Mesendoderm (in vitro differentiated cells): ENCODE measurements around the gene ORMDL2.

ENCODE experiments used
- DNase-seq: peaks from one replicate; pipeline ENCODE4 v3.0.0; 2013
- H2AK5ac ChIP-seq: 2 replicates; pipeline ENCODE4 v1.6.1; 2013; ENCODE audit warnings: low read length, inconsistent platforms
- H2BK120ac ChIP-seq: 2 replicates; pipeline ENCODE4 v1.6.1; 2013; ENCODE audit warnings: low read depth, mild to moderate bottlenecking, low read length, moderate library complexity, mixed read lengths
- H2BK15ac ChIP-seq: replicated peaks from 2 replicates; pipeline ENCODE4 v1.6.1; 2013; ENCODE audit warnings: low read depth, mild to moderate bottlenecking, moderate library complexity
- H2BK5ac ChIP-seq: 2 replicates; pipeline ENCODE4 v1.6.1; 2013; ENCODE audit warnings: low read length, inconsistent platforms
- H3K18ac ChIP-seq: 2 replicates; pipeline ENCODE4 v1.6.1; 2013; ENCODE audit warnings: mild to moderate bottlenecking, low read length, mixed read lengths
- H3K23ac ChIP-seq: one replicate; pipeline ENCODE4 v1.6.1; 2013; ENCODE audit warnings: low read length
- H3K27ac ChIP-seq: 2 replicates; pipeline ENCODE4 v1.5.1; 2013; ENCODE audit warnings: low read depth, mild to moderate bottlenecking, inconsistent platforms, low read length, moderate library complexity
- H3K27me3 ChIP-seq: 2 replicates; pipeline ENCODE4 v1.6.1; 2013; ENCODE audit warnings: low read length, control low read depth, mild to moderate bottlenecking, inconsistent platforms; ENCODE audit not compliant: insufficient read depth, poor library complexity
- H3K36me3 ChIP-seq: 2 replicates; pipeline ENCODE4 v1.6.1; 2013; ENCODE audit warnings: low read length, inconsistent platforms; ENCODE audit not compliant: control insufficient read depth, insufficient read depth
- H3K4ac ChIP-seq: one replicate; pipeline ENCODE4 v1.6.1; 2013; ENCODE audit warnings: low read depth, mild to moderate bottlenecking, low read length, moderate library complexity
- H3K4me1 ChIP-seq: 2 replicates; pipeline ENCODE4 v1.6.1; 2013; ENCODE audit warnings: low read depth, low read length, inconsistent platforms; ENCODE audit not compliant: control insufficient read depth
- H3K4me2 ChIP-seq: 2 replicates; pipeline ENCODE4 v1.6.1; 2013; ENCODE audit warnings: low read length
- H3K4me3 ChIP-seq: 2 replicates; pipeline ENCODE4 v1.5.1; 2013; ENCODE audit warnings: mild to moderate bottlenecking, low read length
- H3K56ac ChIP-seq: one replicate; pipeline ENCODE4 v1.6.1; 2013; ENCODE audit warnings: low read length
- H3K79me1 ChIP-seq: 2 replicates; pipeline ENCODE4 v1.6.1; 2013; ENCODE audit warnings: low read length, inconsistent platforms
- H3K79me2 ChIP-seq: 2 replicates; pipeline ENCODE4 v1.6.1; 2013; ENCODE audit warnings: mild to moderate bottlenecking, low read length; ENCODE audit not compliant: control insufficient read depth, insufficient read depth
- H3K9ac ChIP-seq: 2 replicates; pipeline ENCODE4 v1.6.1; 2013; ENCODE audit warnings: low read length, inconsistent platforms
- H4K5ac ChIP-seq: one replicate; pipeline ENCODE4 v1.6.1; 2013; ENCODE audit warnings: low read length
- H4K8ac ChIP-seq: one replicate; pipeline ENCODE4 v1.6.1; 2013; ENCODE audit warnings: low read depth, mild to moderate bottlenecking, control low read depth, low read length, moderate library complexity
- WGBS: extraction: QIAGEN DNeasy Blood & Tissue Kit; methylation state at CpG from one replicate; pipeline ENCODE4 v1.1.7; 2013; ENCODE audit warnings: low lambda C conversion rate, missing lambda C conversion rate; ENCODE audit not compliant: insufficient coverage; ENCODE audit errors: extremely low coverage; 5-methylcytosine and 5-hydroxymethylcytosine counted together

The ORMDL2 gene

DNA sequence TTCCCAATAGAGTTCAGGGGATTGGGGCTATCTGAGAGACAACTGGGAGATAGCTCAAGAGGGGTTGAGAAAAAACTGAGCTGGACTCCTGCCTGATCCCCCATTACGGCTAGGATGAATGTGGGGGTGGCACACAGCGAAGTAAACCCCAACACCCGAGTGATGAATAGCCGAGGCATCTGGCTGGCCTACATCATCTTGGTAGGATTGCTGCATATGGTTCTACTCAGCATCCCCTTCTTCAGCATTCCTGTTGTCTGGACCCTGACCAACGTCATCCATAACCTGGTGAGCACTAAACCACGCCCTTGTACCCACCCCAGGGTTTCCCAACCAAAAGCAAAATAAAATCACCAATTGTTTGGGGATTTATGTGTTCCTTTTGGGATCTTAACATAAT, 1.0 kb downstream of the ORMDL2 start:
- Histone ChIP-seq H4K8ac (no peak overlapping the region), H3K79me2 (peaks cover 45% of the 10 kb centered on the region), H3K23ac (no peak overlapping the region), H2AK5ac (no peak overlapping the region), H3K36me3 (peaks cover 7% of the 10 kb centered on the region), H3K4me2 (peak overlapping the region; percentile 93), H3K56ac (peak overlapping the region; percentile 95), H3K27ac (no peak overlapping the region), H2BK15ac (no peak overlapping the region), H3K18ac (no peak overlapping the region), H3K4me1 (peaks cover 4% of the 10 kb centered on the region), H3K9ac (peak overlapping the region; percentile 80), H3K79me1 (peaks cover 12% of the 10 kb centered on the region), H4K5ac (no peak overlapping the region), H2BK5ac (no peak overlapping the region), H3K27me3 (no peaks in the 10 kb centered on the region), H3K4me3 (no peak overlapping the region), H3K4ac (no peak overlapping the region), H2BK120ac (no peak overlapping the region)
- no peak for DNase-seq
- WGBS: no CpG with 5 or more reads among the region's 6 CpGs

DNA sequence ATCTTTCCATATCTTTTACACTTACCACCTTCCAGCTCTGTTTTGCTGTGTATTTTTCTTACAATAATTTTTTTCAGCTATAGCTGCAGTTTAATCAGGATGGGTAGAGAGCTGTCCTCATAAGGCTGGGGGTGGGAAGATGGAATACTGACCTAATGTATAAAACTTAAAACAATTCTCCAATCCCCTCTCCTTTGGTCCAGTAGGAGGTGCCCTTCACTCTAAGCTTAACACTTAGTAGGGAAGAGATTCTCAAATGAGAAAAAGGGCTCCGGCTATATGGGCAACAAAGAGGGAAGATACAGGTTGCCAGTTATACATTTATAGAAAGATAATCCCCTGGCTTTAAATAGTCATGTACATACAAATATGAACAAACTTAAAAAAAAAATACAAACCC, 2.8 kb downstream of the ORMDL2 start:
- peaks cover 7% of the 10 kb centered on the region for H3K36me3 ChIP-seq
- H4K8ac ChIP-seq: no peak overlapping the region
- DNase-seq: peak; percentile 45
- no peak overlapping the region for H3K4ac ChIP-seq
- no peak overlapping the region for H2BK120ac ChIP-seq
- no peak overlapping the region for H3K18ac ChIP-seq
- no peaks in the 10 kb centered on the region for H3K27me3 ChIP-seq
- H3K79me1 ChIP-seq: peaks cover 12% of the 10 kb centered on the region
- H2AK5ac ChIP-seq: no peak overlapping the region
- H3K79me2 ChIP-seq: peaks cover 30% of the 10 kb centered on the region
- H2BK15ac ChIP-seq: no peak overlapping the region
- no peak overlapping the region for H3K9ac ChIP-seq
- H3K56ac ChIP-seq: no peak overlapping the region
- no peak overlapping the region for H3K4me2 ChIP-seq
- H3K27ac ChIP-seq: no peak overlapping the region
- no CpG with 5 or more reads among the region's 1 CpG for WGBS
- H2BK5ac ChIP-seq: no peak overlapping the region
- peaks cover 6% of the 10 kb centered on the region for H3K4me1 ChIP-seq
- no peak overlapping the region for H3K23ac ChIP-seq
- H3K4me3 ChIP-seq: no peak overlapping the region
- no peak overlapping the region for H4K5ac ChIP-seq

DNA sequence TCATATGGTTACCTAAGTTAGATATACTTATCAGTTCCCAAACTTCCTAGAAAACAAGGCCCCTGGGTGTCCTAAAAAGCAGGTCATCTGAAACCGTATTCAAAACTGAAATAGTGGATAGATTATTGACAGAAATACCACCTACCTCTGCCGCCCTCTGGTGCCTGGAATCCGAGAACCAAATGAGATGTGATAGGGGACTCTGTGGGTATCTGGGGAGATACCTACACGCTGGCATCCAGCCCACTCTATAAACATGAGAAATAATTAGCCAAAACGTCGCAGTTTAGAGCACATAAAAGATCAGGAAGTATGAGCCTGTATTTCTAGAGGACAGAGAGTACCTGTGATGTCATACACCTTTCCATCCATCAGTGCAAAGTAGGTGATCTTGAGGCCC, 4.4 kb downstream of the ORMDL2 start:
- H3K79me2 ChIP-seq: peaks cover 21% of the 10 kb centered on the region

DNA sequence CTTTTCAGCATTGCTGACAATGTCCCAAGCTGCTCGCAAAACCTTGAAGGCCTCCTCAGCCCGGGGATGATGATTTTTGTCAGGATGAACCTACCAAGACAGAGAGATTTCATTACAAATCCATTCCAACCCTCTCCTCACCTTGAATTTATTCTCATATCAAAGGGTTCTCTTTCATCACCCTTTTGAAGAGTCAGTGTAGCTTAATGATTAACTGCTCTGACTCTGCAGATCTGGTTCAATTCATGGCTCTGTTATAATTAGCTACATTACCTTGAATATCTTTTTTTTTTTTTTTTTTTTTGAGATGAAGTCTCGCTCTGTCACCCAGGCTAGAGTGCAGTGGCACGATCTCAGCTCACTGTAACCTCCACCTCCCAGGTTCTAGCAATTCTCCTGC, 5.6 kb downstream of the ORMDL2 start:
- H2BK120ac ChIP-seq: no peak overlapping the region
- no peak for DNase-seq
- no peak overlapping the region for H3K4ac ChIP-seq
- H3K27me3 ChIP-seq: no peaks in the 10 kb centered on the region
- no peak overlapping the region for H3K4me2 ChIP-seq
- no peak overlapping the region for H3K23ac ChIP-seq
- H2BK5ac ChIP-seq: no peak overlapping the region
- H3K56ac ChIP-seq: no peak overlapping the region
- peaks cover 14% of the 10 kb centered on the region for H3K79me1 ChIP-seq
- no peak overlapping the region for H4K5ac ChIP-seq
- no peak overlapping the region for H2BK15ac ChIP-seq
- no CpG with 5 or more reads among the region's 4 CpGs for WGBS
- no peak overlapping the region for H3K27ac ChIP-seq
- H3K18ac ChIP-seq: no peak overlapping the region
- no peak overlapping the region for H3K9ac ChIP-seq
- no peak overlapping the region for H4K8ac ChIP-seq
- H3K4me3 ChIP-seq: no peak overlapping the region
- peaks cover 26% of the 10 kb centered on the region for H3K79me2 ChIP-seq
- peaks cover 7% of the 10 kb centered on the region for H3K36me3 ChIP-seq
- H3K4me1 ChIP-seq: peaks cover 4% of the 10 kb centered on the region
- H2AK5ac ChIP-seq: no peak overlapping the region

More for the DNA sequence above, 4.4 kb downstream of the ORMDL2 start:
- Histone ChIP-seq H4K5ac (no peak overlapping the region), H3K4me3 (no peak overlapping the region), H2BK15ac (no peak overlapping the region), H3K18ac (no peak overlapping the region), H2BK120ac (no peak overlapping the region), H3K56ac (no peak overlapping the region), H3K4me2 (no peak overlapping the region), H3K79me1 (peaks cover 12% of the 10 kb centered on the region), H2AK5ac (no peak overlapping the region), H2BK5ac (no peak overlapping the region), H3K27me3 (no peaks in the 10 kb centered on the region), H3K36me3 (peaks cover 7% of the 10 kb centered on the region), H3K23ac (no peak overlapping the region), H3K27ac (no peak overlapping the region), H3K4me1 (peaks cover 3% of the 10 kb centered on the region), H3K9ac (no peak overlapping the region), H3K4ac (no peak overlapping the region), H4K8ac (no peak overlapping the region)
- DNase-seq: peak; percentile 56
- no CpG with 5 or more reads among the region's 6 CpGs for WGBS

DNA sequence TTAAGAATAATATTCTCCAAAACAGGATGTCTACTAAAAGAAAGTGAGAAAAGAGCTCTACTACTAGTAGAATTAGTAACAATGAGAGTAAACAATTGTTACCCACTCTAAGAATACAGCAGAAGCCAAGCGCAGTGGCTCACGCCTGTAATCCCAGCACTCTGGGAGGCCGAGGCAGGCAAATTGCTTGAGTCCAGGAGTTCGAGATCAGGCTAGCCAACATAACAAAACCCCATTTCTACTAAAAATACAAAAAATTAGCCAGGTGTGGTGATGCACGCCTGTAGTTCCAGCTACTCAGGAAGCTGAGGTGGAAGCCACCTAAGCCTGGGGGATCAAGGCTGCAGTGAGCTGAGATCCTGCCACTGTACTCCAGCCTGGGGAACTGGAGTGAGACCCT, 6.9 kb downstream of the ORMDL2 start:
- H3K79me2 ChIP-seq: peaks cover 21% of the 10 kb centered on the region
- no CpG with 5 or more reads among the region's 5 CpGs for WGBS
- no peak overlapping the region for H4K8ac ChIP-seq
- H3K27ac ChIP-seq: no peak overlapping the region
- DNase-seq: no peak
- H3K4ac ChIP-seq: no peak overlapping the region
- H3K18ac ChIP-seq: no peak overlapping the region
- no peak overlapping the region for H3K4me2 ChIP-seq
- no peak overlapping the region for H2BK15ac ChIP-seq
- H3K56ac ChIP-seq: no peak overlapping the region
- no peak overlapping the region for H3K23ac ChIP-seq
- H4K5ac ChIP-seq: no peak overlapping the region
- H3K4me1 ChIP-seq: peaks cover 4% of the 10 kb centered on the region
- H2BK120ac ChIP-seq: no peak overlapping the region
- H3K27me3 ChIP-seq: no peaks in the 10 kb centered on the region
- H3K4me3 ChIP-seq: no peak overlapping the region
- no peak overlapping the region for H2BK5ac ChIP-seq
- H2AK5ac ChIP-seq: no peak overlapping the region
- H3K36me3 ChIP-seq: peaks cover 5% of the 10 kb centered on the region
- H3K9ac ChIP-seq: no peak overlapping the region
- H3K79me1 ChIP-seq: peaks cover 10% of the 10 kb centered on the region

DNA sequence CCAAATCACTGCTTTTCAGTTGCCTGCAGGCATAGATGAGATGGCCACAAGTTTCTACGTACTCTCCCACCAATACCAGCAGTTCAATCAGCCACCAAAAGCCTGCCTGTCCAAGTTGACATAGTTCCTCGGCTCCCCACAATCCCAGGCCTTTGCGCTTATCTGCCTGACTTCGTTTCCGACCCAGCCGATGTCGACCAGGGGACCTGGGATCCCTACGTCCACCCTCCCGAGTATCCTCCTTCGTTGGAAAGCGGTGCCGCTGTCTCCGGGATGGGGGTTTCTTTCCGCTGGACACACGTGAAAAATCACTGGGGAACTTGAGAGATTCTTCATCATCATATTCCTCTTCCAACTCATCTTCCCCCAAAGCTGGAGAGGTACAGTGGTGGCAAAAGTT, 10.0 kb downstream of the ORMDL2 start:
- no peak for DNase-seq
- Histone ChIP-seq H2BK120ac (no peak overlapping the region), H4K5ac (no peak overlapping the region), H3K4me3 (no peak overlapping the region), H3K9ac (peak overlapping the region; percentile 53), H2BK15ac (no peak overlapping the region), H3K4ac (no peak overlapping the region), H3K56ac (peak overlapping the region; percentile 30), H3K4me1 (peaks cover 11% of the 10 kb centered on the region), H3K79me2 (peaks cover 21% of the 10 kb centered on the region), H3K36me3 (no peaks in the 10 kb centered on the region), H3K79me1 (peaks cover 8% of the 10 kb centered on the region), H3K4me2 (no peak overlapping the region), H2AK5ac (no peak overlapping the region), H3K23ac (no peak overlapping the region), H2BK5ac (no peak overlapping the region), H3K27me3 (no peaks in the 10 kb centered on the region), H4K8ac (no peak overlapping the region), H3K27ac (no peak overlapping the region), H3K18ac (no peak overlapping the region)
- no CpG with 5 or more reads among the region's 15 CpGs for WGBS
